ENCODE data around the gene ARHGEF6. TPM values are rescaled to one million over a fixed set of nuclear protein-coding genes. Genes with fewer than 3 reads are reported as not detected.

ARHGEF6 gene
- total and polyA plus RNA-seq, 4 donors: 1.6 to 9.2 (median 4.2) TPM

- Histone ChIP-seq H3K9me3 (ENCODE audit: control insufficient read depth in 4 of 4, low read length in 3 of 4) (peaks cover 0 to 8% (median 4%) of the 10 kb centered on the region in 4 donors), H3K4me1 (ENCODE audit: control insufficient read depth in 4 of 4, insufficient read depth in 4 of 4, low read length in 3 of 4) (no peaks in the 10 kb centered on the region), H3K27ac (ENCODE audit: low read depth in 1 of 2, low read length in 2 of 2) (no peak overlapping the region), H3K27me3 (ENCODE audit: control insufficient read depth in 4 of 4, insufficient read depth in 4 of 4, low read length in 3 of 4) (no peaks in the 10 kb centered on the region), H3K9ac (ENCODE audit: low read depth in 1 of 2, low read length in 2 of 2) (no peak overlapping the region), H3K4me3 (ENCODE audit: low read depth in 1 of 3, low read length in 3 of 3) (no peak overlapping the region), H3K36me3 (ENCODE audit: control insufficient read depth in 4 of 4, insufficient read depth in 3 of 4, low read depth in 1 of 4, low read length in 3 of 4) (peaks cover 0 to 5% (median 0%) of the 10 kb centered on the region in 4 donors)
- TF ChIP-seq RXRA (IDR thresholded peaks at IDR 0.05): no peak
- TF ChIP-seq TAF1 (conservative IDR thresholded peaks at IDR 0.05): no peak
- no peak for TF ChIP-seq FOXA2 (IDR thresholded peaks at IDR 0.05)
- no peak for TF ChIP-seq YY1 (IDR thresholded peaks at IDR 0.05)
- TF ChIP-seq REST (IDR thresholded peaks at IDR 0.05): no peak
- no peak for TF ChIP-seq ATF3 (IDR thresholded peaks at IDR 0.05)
- DNase-seq (ENCODE audit: low spot score): no peak
- WGBS: 68% methylated on average over 2 of the region's 2 CpGs
Measured at GRCh38 chrX:136662104-136662503, 118.6 kb downstream of the ARHGEF6 start.

- TF ChIP-seq ATF3 (IDR thresholded peaks at IDR 0.05) (no peak), REST (IDR thresholded peaks at IDR 0.05) (no peak), HNF4G (IDR thresholded peaks at IDR 0.05) (no peak), EGR1 (IDR thresholded peaks at IDR 0.05; ENCODE audit: low read depth in 2 of 2) (no peak), FOXA1 (IDR thresholded peaks at IDR 0.05) (no peak), ZBTB33 (IDR thresholded peaks at IDR 0.05) (no peak), TAF1 (conservative IDR thresholded peaks at IDR 0.05) (no peak), CTCF (IDR thresholded peaks at IDR 0.05; ENCODE audit: low read depth, low read length, missing input control) (no peak), GABPA (IDR thresholded peaks at IDR 0.05 in 1 of 2, conservative IDR thresholded peaks at IDR 0.05 in 1 of 2) (no peak), NR2F2 (IDR thresholded peaks at IDR 0.05) (no peak)
- 88% methylated on average over 1 of the region's 1 CpG for WGBS
- no peak overlapping the region for H3K4me3 ChIP-seq (ENCODE audit: low read depth in 1 of 3, low read length in 3 of 3)
- no peak overlapping the region for H3K27ac ChIP-seq (ENCODE audit: low read depth in 1 of 2, low read length in 2 of 2)
- H3K4me1 ChIP-seq (ENCODE audit: control insufficient read depth in 4 of 4, insufficient read depth in 4 of 4, low read length in 3 of 4): no peaks in the 10 kb centered on the region
- DNase-seq (ENCODE audit: low spot score): no peak
- H3K9me3 ChIP-seq (ENCODE audit: control insufficient read depth in 4 of 4, low read length in 3 of 4): peaks cover 0 to 8% (median 4%) of the 10 kb centered on the region in 4 donors
- H3K36me3 ChIP-seq (ENCODE audit: control insufficient read depth in 4 of 4, insufficient read depth in 3 of 4, low read depth in 1 of 4, low read length in 3 of 4): peaks cover 0 to 5% (median 0%) of the 10 kb centered on the region in 4 donors
- no peak overlapping the region for H3K9ac ChIP-seq (ENCODE audit: low read depth in 1 of 2, low read length in 2 of 2)
- H3K27me3 ChIP-seq (ENCODE audit: control insufficient read depth in 4 of 4, insufficient read depth in 4 of 4, low read length in 3 of 4): no peaks in the 10 kb centered on the region
Measured at GRCh38 chrX:136660896-136661295, 119.8 kb downstream of the ARHGEF6 start.

Measured in liver (tissue), 9 donors.